HTR-8/SVneo (cell line): ENCODE results near the gene SPSB1.

Experiments used
- DNase-seq: peaks from one replicate; pipeline ENCODE4 v3.0.0; 2011; ENCODE audit warnings: low spot score, mixed read lengths; ENCODE audit not compliant: insufficient read length
- FAIRE-seq: peaks from 2 replicates; lab custom pipeline; 2011; peaks lifted over from hg19 to GRCh38; lab: Jason Lieb, UNC

The SPSB1 gene

DNA sequence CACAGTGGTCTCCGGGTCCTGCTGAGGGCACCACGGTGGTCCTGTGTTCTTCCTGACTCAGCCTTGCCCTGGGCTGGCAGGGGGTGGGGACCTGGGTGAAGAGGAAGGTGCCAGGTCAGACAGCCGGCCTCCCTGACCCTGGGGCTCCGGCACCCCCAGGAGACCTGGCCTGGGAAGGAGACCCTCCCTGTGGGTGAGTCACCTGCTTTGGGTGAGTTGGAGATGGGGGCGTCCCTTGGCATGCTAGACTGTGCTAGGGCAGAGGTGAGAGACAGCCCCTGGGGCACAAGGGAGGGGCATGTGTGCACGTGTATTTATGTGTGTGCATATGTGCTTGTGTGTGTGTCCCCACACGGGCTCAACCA, 23.4 kb downstream of the SPSB1 start:
- DNase-seq (no peak), FAIRE-seq (no peak)

GRCh38 chr1:9316512-9316911, 23.8 kb downstream of the SPSB1 start:
- FAIRE-seq: no peak
- no peak for DNase-seq

- DNase-seq: no peak
- FAIRE-seq: no peak
These were observed 24.4 kb downstream of the SPSB1 start for GRCh38 chr1:9317072-9317471.

GRCh38 chr1:9317591-9318417, 25.1 kb downstream of the SPSB1 start:
- DNase-seq (no peak), FAIRE-seq (no peak)

- FAIRE-seq (no peak), DNase-seq (no peak)
These were observed 26.6 kb downstream of the SPSB1 start for GRCh38 chr1:9319208-9319788.

DNA sequence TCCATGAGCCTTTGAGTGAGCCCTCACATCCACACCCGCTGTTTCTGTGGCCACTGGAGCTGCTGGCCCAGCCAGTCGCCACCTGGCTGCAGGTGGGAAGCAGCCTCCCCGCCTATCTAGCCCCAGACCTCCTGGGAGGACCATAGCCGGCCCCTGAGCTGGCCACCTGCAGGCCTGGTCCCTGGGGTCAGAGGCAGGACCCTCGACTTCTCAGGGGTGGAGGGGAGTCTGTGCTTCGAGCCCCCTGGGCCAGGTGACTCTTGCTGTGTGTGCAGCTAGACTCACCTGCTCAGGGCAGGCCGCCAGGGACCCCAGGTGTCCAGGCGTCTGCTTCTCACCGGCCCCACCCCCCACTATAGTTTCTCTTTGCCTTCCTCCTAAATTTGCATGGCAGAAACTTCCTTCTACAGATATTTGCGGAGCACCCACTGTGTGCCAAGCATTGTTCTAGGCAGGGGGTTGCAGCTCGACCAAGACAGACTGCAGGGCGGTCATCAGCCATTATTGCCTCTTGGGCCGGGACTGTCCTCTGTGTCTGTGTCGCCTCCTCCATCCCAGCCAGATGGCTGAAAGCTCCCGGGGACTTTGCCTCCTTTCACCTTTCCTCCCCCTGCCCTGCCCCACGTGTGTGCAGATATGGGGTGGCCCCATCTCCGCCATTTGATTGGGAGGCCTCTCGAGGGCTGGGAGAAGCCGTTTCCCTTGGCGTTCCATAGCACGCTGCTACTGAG, 27.3 kb downstream of the SPSB1 start:
- no peak for FAIRE-seq
- DNase-seq: no peak

DNA sequence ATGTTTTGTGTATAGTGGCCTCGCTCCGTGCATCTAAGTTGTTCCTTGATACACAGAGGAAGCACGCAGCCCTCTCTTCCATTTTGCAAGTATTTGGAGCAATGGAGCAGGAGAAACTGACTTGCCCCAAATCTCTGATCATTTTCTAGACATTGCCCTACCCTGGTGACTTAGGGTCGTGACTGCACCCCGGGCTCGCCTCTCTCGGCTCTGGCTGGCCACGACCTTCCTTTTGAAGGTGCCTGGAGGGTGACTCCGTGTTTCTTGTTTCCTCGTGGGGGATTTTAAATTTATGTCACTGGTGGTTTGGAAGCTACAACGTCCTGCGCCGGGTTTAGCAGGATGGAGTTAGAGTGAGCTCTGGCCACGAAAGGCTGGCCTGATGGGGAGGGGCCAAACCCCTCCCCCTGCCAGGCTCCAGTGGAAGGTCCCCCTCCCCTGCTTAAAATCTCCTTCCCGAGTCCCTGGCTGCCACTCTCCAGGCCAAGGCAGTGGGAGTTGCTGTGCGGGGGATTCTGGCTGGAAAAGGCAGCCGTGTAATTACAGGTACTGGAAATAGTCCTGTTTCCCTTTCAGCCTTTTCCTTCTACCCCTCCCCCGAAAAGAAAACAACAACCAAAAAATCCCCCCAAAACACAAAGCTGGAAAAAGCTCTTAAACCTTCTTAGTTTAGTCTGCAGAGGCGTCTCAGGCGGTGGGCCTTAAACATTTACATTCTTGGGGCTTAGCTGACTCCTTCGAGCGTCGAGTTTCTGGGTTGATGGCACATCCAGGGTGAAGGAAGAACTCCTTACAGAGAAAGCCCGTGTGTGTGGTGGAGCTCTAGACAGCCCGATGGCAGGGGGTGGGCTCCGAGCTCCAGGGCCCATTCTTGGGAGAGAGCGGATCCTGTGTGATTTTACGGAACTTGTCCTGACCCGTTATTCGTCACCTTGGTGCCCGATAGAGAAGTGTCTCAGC, 28.1 kb downstream of the SPSB1 start:
- FAIRE-seq: no peak
- no peak for DNase-seq

- DNase-seq (no peak), FAIRE-seq (no peak)
These were observed 28.8 kb downstream of the SPSB1 start for GRCh38 chr1:9321480-9321849.

DNA sequence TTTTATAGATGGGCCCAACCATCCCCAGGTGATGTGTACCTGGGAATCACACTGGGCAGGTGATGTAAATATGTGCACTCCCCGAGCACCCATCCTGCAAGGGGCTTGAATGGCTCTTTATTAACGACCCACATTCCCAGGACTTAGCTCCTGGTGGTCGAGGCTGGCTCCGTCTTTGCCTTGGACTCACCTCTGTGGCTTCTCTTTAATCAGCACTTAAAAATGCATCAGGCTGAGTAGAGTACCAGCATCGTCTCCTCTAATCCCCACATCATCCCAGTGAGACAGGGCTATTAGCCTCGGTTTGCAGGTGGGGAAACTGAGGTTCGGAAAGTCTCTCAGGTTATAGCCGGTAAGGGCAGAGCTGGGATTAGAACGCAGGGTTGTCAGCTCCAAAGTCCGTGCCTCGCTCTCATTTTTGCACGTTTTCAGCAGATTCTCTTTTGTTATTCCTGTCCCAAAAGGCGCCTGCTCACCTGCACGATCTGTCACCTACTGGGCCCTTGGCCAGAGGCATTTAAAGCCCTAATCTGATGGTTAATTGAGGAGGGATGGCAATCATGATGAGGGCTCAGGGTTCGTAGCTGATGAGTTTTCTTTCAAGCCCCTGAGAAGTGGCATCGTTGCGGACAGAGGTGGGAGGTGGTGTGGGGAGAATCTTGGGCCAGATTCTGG, 29.4 kb downstream of the SPSB1 start:
- FAIRE-seq (no peak), DNase-seq (no peak)

GRCh38 chr1:9322661-9323244, 30.1 kb downstream of the SPSB1 start:
- FAIRE-seq: no peak
- no peak for DNase-seq

- FAIRE-seq (no peak), DNase-seq (no peak)
These were observed 31.8 kb downstream of the SPSB1 start for GRCh38 chr1:9324246-9325096.

DNA sequence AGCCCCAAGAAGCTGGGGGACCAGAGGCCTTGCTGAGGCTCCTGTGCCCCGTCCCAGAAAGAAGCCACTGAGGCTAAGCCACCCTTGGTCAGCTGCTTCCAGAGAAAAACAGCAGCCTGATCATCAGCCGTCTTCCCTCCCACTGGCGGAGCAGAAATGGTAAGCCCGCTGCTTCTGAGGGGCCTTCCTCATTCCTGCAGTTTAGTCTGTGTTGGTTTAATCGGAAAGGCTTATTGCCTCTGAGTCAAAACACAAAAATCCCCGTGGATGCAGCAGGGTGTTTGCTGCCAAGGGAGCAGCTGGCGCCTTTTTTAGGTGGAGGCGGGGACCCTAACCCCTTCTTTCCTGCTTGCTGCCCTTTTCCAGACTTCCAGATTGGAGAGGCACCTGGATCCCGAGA, 33.9 kb downstream of the SPSB1 start:
- FAIRE-seq: no peak
- DNase-seq: no peak

GRCh38 chr1:9328201-9328600, 35.5 kb downstream of the SPSB1 start:
- no peak for DNase-seq
- FAIRE-seq: no peak

- FAIRE-seq (no peak), DNase-seq (no peak)
These were observed 36.0 kb downstream of the SPSB1 start for GRCh38 chr1:9328715-9329114.

- FAIRE-seq: no peak
- no peak for DNase-seq
These were observed 38.3 kb downstream of the SPSB1 start for GRCh38 chr1:9331016-9331415.

DNA sequence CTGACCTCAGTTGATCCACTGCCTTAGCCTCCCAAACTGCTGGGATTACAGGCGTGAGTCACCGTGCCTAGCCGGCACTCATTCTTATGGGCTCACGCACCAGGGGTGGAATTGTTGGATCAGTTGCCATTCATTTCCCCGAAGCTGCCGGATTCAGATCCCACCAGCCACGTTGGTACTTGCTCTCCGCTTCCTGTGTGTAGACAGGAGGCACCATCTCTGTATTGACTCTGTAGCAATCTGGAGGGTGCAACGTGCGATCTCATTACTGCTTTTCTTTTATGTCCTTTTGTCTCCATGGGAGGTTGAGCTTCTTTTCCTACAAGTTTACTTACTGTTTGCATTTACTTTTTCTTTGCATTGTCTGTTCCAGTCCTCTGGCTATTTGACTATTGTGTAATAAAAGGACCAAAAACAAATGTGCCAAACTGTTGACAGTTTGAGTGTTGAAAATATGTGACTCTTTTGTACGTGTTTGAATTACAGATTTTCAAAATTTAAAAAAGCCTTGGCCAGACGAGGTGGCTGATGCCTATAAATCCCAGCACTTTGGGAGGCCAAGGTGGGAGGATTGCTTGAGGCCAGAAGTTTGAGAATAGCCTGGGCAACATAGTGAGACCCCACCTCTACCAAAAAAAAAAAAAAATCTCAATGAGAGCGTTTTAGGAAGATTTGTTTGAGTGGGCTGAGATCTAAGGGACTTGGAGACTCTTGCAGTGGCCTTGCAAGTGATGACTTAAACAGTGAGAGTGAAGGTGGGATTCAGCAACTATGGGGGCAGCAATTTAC, 39.1 kb downstream of the SPSB1 start:
- DNase-seq (no peak), FAIRE-seq (no peak)

GRCh38 chr1:9332513-9333143, 39.9 kb downstream of the SPSB1 start:
- FAIRE-seq (no peak), DNase-seq (no peak)
